HPDE6-E6E7 (cell line): ENCODE results near the gene TBKBP1.
"Not testable (repeated sequence)": the region's sequence is repeated elsewhere in the genome, so short reads cannot be mapped to it uniquely, and the experiment has no call there.

Experiments
- DNase-seq: peaks from one replicate; pipeline ENCODE4 v3.0.0; 2011; ENCODE audit warnings: missing footprints; ENCODE audit errors: extremely low spot score

Gene TBKBP1

DNA sequence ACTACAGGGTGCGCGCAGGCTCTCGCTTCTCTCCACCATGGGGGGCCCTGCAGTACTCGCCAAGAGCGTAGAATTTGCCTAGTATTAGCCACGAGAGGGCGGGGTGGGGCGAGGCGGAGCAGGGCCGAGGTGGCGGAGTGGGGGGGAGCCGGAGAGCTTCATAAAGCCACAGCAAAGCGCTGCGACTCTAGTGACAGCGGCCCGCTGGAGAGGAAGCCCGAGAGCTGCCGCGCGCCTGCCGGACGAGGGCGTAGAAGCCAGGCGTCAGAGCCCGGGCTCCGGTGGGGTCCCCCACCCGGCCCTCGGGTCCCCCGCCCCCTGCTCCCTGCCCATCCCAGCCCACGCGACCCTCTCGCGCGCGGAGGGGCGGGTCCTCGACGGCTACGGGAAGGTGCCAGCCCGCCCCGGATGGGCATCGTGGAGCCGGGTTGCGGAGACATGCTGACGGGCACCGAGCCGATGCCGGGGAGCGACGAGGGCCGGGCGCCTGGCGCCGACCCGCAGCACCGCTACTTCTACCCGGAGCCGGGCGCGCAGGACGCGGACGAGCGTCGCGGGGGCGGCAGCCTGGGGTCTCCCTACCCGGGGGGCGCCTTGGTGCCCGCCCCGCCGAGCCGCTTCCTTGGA is 39.2 kb downstream of the TBKBP1 start, which contains the start of gene TBX21:
TBX21 (plus strand) TSS at position 190 of the 627 bp plus-strand sequence; CDS start at position 409, 219 bp downstream.
- no peak for DNase-seq

DNA sequence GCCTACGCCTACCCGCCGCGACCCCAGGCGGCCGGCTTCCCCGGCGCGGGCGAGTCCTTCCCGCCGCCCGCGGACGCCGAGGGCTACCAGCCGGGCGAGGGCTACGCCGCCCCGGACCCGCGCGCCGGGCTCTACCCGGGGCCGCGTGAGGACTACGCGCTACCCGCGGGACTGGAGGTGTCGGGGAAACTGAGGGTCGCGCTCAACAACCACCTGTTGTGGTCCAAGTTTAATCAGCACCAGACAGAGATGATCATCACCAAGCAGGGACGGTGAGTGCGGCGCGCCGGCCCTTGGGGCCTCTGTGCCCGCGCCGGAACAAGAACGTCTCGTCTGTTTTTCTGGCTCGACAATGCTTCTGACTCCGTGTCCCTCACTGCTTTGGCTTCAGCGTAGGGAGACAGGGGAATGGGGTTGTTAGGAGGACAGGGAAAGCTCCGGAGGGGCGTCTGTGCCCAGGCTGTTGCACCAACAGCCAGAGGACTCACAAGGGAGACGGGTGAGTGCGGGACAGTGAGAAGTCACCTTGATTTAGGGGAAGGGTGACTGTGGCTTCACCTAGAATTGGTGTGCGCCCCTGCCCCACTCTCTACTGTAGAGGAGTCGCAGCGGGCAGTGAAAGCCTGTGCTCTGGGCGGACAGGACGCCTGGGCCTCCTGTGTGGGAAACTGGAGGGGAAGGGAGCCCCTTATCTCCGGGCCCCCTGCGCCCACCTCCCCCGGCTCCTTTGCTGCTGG is 39.9 kb downstream of the TBKBP1 start:
- no peak for DNase-seq

DNA sequence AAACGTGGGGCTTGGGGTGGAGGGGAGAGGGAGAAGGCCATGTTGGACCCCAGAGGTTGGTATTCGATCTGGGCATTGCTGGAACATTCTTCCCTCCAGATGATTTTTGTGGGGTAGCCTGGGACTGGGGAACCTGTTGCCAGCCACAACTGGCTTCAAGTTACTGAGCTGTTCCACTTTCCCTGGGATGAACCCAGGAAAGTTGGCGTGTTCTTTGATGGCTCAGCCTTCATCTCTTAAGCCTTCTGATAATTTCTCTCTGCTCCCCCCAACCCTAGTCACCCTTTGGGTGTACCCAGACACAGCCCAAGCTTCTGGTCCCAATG is 41.1 kb downstream of the TBKBP1 start:
- DNase-seq, result no peak

DNA sequence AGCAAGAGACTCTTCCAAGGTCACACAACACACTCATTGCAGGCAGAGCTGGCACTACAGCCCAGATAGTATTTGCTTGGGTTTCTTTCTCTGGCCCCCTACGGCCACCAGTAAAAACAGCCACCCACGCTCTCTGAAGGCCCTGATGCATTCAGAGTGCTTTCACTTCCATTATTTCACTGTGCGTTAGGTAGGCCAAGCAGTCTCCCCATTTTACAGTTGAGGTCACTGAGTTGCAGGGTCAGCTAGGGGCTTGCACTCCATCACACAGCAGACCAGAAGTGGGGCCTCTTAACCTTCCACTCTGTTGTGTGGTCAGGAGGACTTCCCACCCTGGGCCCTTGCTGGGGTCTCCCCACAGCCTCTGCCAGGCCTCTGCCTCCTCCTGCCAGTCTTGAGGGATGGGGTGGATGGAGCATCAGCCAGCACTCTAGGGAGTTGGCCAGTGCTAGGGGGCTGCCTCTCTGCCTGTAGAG is 41.6 kb downstream of the TBKBP1 start:
- no peak for DNase-seq

DNA sequence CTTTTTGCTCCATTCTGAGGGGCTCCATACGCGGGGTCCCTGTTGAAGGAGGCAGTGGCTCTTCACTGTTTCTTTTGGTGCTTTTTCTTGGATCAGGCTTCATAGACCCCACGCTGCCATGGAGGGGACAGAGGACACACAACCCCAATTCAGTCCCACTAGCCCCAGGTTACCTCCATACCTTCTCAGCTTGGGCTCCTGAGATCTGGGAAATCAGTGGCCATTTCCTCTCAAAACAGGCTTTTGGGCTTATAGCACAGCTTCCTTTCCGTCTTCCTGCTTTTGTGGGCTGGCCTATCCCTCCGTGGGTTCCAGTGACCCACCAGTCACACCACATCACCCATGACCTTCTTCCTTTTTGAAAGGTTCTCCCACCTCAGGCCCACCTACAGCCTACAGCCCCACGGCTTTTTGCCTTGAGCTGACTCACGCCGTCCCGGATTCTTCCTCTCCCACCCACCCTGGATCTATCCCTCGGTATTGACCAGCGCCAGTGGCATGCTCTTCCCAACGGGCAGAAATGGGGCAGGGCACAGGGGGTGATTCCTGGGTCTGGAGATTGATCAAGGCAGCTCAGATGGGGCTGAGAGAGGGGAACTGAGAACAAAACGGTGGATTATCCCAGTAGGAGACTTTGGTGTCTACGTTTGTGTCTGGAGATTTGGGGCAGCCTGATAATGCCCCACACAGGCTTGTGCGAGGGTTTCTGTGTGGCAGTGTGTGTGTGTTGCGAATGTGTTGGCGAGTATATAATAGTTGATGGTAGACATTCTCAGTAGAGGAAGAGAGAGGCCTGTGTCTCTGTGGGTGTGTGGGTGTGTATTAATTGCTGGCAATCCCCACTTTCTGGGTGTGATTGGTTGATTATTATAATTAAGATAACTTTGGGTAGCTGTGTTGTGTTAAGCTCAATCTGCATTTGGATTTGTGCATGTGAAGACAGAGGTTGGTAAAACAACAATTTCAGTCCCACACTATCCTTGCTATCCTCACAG is 42.8 kb downstream of the TBKBP1 start:
- DNase-seq, result no peak

DNA sequence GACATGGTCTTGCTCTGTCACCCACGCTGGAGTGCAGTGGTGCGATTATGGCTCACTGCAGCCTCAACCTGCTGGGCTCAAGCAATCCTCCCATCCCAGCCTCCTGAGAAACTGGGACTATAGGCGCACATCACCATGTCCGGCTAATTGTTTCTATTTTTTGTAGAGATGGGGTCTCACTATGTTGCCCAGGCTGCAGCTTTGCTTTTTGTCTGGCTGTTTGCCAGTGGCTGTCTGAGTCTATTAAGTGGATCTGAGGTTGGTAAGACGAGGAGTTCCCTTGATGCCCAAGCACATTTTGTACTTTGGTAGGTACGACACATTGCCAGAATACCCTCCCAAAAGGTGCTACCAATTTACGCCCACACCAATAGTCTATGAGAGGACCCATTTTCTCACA is 44.2 kb downstream of the TBKBP1 start:
- no peak for DNase-seq

DNA sequence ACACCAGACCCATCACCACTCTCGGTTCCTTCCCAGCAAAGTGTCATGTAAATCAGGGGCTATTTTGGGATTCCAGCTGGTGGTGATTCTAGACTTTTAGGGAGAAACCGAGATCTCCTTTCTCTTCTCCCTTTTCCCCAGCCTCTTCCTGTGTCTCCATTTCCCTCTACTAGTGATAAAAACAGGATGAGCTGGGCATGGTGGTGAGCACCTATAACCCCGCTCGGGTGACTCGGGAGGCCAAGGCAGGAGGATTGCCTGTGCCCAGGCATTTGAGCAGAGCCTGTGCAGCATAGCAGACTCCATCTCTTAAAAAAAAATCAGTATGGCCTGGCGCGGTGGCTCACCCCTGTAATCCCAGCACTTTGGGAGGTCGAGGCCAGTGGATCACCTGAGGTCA is 45.2 kb downstream of the TBKBP1 start:
- no peak for DNase-seq

DNA sequence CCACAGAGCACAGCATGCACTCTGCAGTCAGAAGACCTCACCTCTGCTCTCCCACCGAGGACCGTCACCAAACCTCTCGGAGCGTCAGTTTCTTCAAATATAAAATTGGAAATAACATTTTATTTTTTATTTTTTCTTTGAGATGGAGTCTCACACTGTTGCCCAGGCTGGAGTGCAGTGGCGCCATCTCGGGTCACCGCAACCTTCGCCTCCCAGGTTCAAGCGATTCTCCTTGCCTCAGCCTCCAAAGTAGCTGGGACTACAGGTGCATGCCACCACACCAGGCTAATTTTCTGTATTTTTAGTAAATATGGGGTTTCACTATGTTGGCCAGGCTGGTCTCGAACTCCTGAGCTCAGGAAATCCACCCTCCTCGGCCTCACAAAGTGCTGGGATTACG is 46.0 kb downstream of the TBKBP1 start:
- DNase-seq, result not testable (repeated sequence)

DNA sequence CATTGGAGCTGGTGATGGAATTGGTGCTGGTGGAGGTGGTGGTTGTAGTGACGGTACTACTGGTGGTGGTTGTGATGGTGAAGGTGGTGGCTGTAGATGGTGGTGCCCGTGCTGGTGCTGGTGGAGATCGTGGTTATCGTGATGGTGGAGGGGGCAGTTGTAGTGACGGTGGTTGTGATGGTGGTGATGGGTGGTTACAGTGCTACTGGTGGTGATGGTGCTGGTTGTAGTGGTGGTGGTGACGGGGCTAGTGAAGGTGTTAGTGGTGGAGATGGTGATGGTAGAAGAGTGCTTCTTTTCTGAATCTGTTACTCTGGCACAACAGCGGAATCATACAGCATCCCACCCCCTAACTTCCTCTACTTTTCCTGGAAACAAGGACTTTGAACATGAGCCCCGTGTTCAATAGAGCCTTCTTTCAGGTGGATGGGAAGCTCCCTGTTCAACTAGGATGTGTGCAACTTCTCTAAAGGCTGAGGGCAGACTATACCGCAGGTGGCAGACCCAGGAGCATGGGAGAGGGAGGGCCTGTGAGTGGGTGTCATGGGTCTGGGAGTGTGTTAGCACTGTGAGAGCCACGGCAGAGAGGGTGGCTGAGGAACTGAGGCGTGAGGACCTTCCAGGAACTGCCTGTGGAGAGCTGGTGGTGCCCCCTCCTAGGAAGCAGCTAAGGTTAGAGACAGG is 47.3 kb downstream of the TBKBP1 start:
- no peak for DNase-seq

- no peak for DNase-seq
These were observed 47.8 kb downstream of the TBKBP1 start for GRCh38 chr17:47741793-47742145.

GRCh38 chr17:47742319-47743181 is 48.6 kb downstream of the TBKBP1 start:
- DNase-seq, result no peak

GRCh38 chr17:47744168-47745036 is 50.4 kb downstream of the TBKBP1 start:
- DNase-seq, result no peak

DNA sequence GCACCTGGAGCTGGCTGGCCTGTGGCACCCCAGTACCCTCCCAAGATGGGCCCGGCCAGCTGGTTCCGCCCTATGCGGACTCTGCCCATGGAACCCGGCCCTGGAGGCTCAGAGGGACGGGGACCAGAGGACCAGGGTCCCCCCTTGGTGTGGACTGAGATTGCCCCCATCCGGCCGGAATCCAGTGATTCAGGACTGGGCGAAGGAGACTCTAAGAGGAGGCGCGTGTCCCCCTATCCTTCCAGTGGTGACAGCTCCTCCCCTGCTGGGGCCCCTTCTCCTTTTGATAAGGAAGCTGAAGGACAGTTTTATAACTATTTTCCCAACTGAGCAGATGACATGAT is 51.0 kb downstream of the TBKBP1 start:
- DNase-seq, result no peak

DNA sequence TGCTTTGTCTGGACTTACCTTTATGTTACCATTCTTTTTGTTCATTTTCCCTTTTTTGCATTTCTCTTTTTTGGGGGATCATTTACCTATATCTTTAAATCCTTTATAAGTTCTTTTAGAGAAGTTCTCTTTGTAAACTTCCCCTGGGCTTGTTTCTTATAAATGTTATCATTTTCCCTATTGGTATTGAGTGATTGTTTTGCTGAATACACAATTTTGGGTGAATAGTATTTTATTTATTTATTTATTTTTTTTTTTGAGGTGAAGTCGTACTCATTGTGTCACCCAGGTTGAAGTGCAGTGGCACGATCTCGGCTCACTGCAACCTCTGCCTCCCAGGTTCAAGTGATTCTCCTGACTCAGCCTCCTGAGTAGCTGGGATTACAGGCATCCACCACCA is 57.5 kb downstream of the TBKBP1 start:
- DNase-seq, result no peak

DNA sequence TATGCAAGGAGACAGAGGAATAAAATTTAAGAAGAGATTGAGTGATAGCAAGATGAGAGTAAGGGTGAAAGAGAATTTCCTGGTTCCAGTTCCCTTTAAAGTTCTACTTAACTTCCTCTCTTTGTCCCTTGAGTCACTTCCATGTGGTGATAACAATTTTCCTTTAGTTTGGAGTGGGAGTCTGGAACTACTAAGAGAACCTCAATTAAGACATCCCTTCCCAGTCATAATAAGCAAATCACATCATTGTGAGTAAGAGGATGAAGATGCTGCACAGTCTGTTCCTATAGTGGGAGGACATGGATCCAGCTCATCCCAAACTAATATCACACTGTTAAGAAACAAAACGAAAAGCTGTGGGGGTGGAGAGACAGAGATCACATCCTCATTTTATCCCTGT is 63.4 kb downstream of the TBKBP1 start:
- no peak for DNase-seq

DNA sequence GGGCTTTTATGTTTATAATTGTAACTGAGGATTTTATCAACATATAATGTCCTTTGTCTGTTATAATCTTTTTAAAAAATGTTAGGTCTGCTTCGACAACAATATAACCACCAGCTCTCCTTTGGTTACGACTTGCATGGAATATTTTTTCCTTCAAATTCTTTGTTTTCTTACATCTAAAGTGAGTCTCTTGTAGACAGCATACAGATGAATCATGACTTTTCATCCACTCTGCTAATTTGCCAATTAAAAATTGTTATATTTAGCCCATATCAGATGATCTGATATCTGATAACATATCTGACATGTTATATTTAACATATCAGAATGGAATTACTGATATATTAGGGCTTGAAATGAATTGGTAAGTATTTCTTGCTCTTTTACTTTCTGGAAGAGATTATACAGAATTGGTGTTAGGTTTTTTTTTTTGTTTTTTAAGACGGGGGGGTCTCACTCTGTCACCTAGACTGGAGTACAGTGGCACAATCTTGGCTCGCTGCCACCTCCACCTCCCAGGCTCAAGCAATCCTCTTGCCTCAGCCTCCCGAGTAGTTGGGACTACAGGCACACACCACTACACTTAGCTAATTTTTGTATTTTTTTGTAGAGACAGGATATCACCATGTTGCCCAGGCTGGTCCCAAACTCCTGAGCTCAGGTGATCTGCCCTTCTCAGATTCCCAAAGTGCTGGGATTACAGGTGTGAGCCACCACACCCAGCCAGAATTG is 66.6 kb downstream of the TBKBP1 start:
- DNase-seq, result no peak
